Neural progenitor cell (in vitro differentiated cells): ENCODE measurements around the gene CYB5R3. TPM values are rescaled to one million over a fixed set of nuclear protein-coding genes. Genes with fewer than 3 reads are reported as not detected.

Source experiments
- DNase-seq: peaks from one replicate; pipeline ENCODE4 v3.0.0-alpha.2; 2016; ENCODE audit warnings: low spot score
- H2AFZ ChIP-seq: fragments of 200-600 bp; sonication (generic); replicated peaks from 2 replicates; pipeline ENCODE4 v1.6.1; 2016; ENCODE audit warnings: antibody characterized with exemption
- H3F3A ChIP-seq: fragments of 200-600 bp; sonication (generic); 2 replicates; pipeline ENCODE4 v1.6.1; 2016; ENCODE audit warnings: antibody characterized with exemption, low read depth
- H3K27ac ChIP-seq: fragments of 200-600 bp; sonication (generic); 2 replicates; pipeline ENCODE4 v1.5.1; 2016; ENCODE audit warnings: mild to moderate bottlenecking
- H3K27me3 ChIP-seq: fragments of 200-600 bp; sonication (generic); 2 replicates; pipeline ENCODE4 v1.6.1; 2016; ENCODE audit warnings: mild to moderate bottlenecking, moderate library complexity
- H3K36me3 ChIP-seq: fragments of 200-600 bp; sonication (generic); 2 replicates; pipeline ENCODE4 v1.5.1; 2016
- H3K4me1 ChIP-seq: fragments of 200-600 bp; sonication (generic); 2 replicates; pipeline ENCODE4 v1.6.1; 2016; ENCODE audit warnings: mixed run types
- H3K4me2 ChIP-seq: fragments of 200-600 bp; sonication (generic); 2 replicates; pipeline ENCODE4 v1.6.1; 2016
- H3K4me3 ChIP-seq: fragments of 200-600 bp; sonication (generic); 2 replicates; pipeline ENCODE4 v1.5.1; 2016
- H3K79me2 ChIP-seq: fragments of 200-600 bp; sonication (generic); 2 replicates; pipeline ENCODE4 v1.6.1; 2016; ENCODE audit warnings: low read depth
- H3K9ac ChIP-seq: fragments of 200-600 bp; sonication (generic); 2 replicates; pipeline ENCODE4 v1.6.1; 2016
- H3K9me3 ChIP-seq: fragments of 200-600 bp; sonication (generic); 2 replicates; pipeline ENCODE4 v1.5.1; 2016; ENCODE audit warnings: low read depth
- H4K20me1 ChIP-seq: fragments of 200-600 bp; sonication (generic); 2 replicates; pipeline ENCODE4 v1.6.1; 2016; ENCODE audit warnings: low read depth
- H3K27ac Mint-ChIP-seq: 3 replicates; pipeline ENCODE4 v1.8.0; 2021; ENCODE audit warnings: mixed read lengths
- H3K27me3 Mint-ChIP-seq: 2 replicates; pipeline ENCODE4 v1.8.0; 2022; ENCODE audit warnings: low read depth, mild to moderate bottlenecking, inconsistent platforms, moderate library complexity, mixed read lengths; ENCODE audit not compliant: insufficient read depth
- H3K36me3 Mint-ChIP-seq: 3 replicates; pipeline ENCODE4 v1.8.0; 2021; ENCODE audit warnings: mixed read lengths
- H3K4me1 Mint-ChIP-seq: 3 replicates; pipeline ENCODE4 v1.8.0; 2021; ENCODE audit warnings: mixed read lengths
- H3K4me3 Mint-ChIP-seq: 3 replicates; pipeline ENCODE4 v1.8.0; 2021; ENCODE audit warnings: mild to moderate bottlenecking, moderate library complexity, mixed read lengths
- H3K9me3 Mint-ChIP-seq: 3 replicates; pipeline ENCODE4 v1.8.0; 2020; ENCODE audit warnings: mixed read lengths
- CTCF ChIP-seq: fragments of 200-600 bp; sonication (generic); IDR thresholded peaks from 2 replicates; pipeline ENCODE4 v1.5.1; 2017; ENCODE audit warnings: antibody characterized with exemption, mild to moderate bottlenecking
- EZH2 ChIP-seq: fragments of 200-600 bp; sonication (generic); IDR thresholded peaks from 2 replicates; pipeline ENCODE4 v1.6.1; 2017; ENCODE audit warnings: antibody characterized with exemption, mild to moderate bottlenecking, moderate library complexity
- EZH2phosphoT487 ChIP-seq: fragments of 200-600 bp; sonication (generic); IDR thresholded peaks from 2 replicates; pipeline ENCODE4 v1.6.1; 2017; ENCODE audit warnings: antibody characterized with exemption
- total RNA-seq: library from RNA; depleted of rRNA; stranded (reverse); fragments of >200 nt; gene quantifications from 2 replicates; pipeline ENCODE4 v1.2.3, GENCODE V29; 2015; ENCODE audit warnings: low replicate concordance

Gene CYB5R3
- total RNA-seq, 1 donor from 2014 or later = 21.6 TPM

- peaks cover 15% of the 10 kb centered on the region for H3F3A ChIP-seq
- H2AFZ ChIP-seq = no peak overlapping the region
- no peaks in the 10 kb centered on the region for H3K27me3 ChIP-seq
- H3K4me1 ChIP-seq = no peaks in the 10 kb centered on the region
- no peak overlapping the region for H3K4me3 Mint-ChIP-seq
- DNase-seq = no peak
- no peak overlapping the region for H3K4me2 ChIP-seq
- no peak overlapping the region for H3K9ac ChIP-seq
- H3K36me3 Mint-ChIP-seq = no peaks in the 10 kb centered on the region
- no peaks in the 10 kb centered on the region for H3K9me3 ChIP-seq
- no peaks in the 10 kb centered on the region for H3K36me3 ChIP-seq
- H3K27ac Mint-ChIP-seq = no peak overlapping the region
- TF ChIP-seq EZH2 (no peak), CTCF (no peak), EZH2phosphoT487 (no peak)
- H3K4me3 ChIP-seq = no peak overlapping the region
- no peaks in the 10 kb centered on the region for H4K20me1 ChIP-seq
- no peak overlapping the region for H3K27ac ChIP-seq
- H3K4me1 Mint-ChIP-seq = peaks cover 7% of the 10 kb centered on the region
- no peaks in the 10 kb centered on the region for H3K9me3 Mint-ChIP-seq
- H3K79me2 ChIP-seq = no peaks in the 10 kb centered on the region
- H3K27me3 Mint-ChIP-seq = peaks cover 2% of the 10 kb centered on the region
These were observed 6.5 kb upstream of the CYB5R3 start for GRCh38 chr22:42655693-42656092.

GRCh38 chr22:42654436-42655073, 5.4 kb upstream of the CYB5R3 start:
- H3K4me3 ChIP-seq = no peak overlapping the region
- H3K36me3 Mint-ChIP-seq = no peaks in the 10 kb centered on the region
- no peaks in the 10 kb centered on the region for H3K4me1 ChIP-seq
- H3K4me2 ChIP-seq = no peak overlapping the region
- no peaks in the 10 kb centered on the region for H3K27me3 ChIP-seq
- peaks cover 7% of the 10 kb centered on the region for H3K4me1 Mint-ChIP-seq
- no peak overlapping the region for H3K27ac Mint-ChIP-seq
- H3K9me3 ChIP-seq = no peaks in the 10 kb centered on the region
- H3K9me3 Mint-ChIP-seq = no peaks in the 10 kb centered on the region
- H3K4me3 Mint-ChIP-seq = no peak overlapping the region
- no peak for TF ChIP-seq EZH2phosphoT487
- TF ChIP-seq EZH2 = no peak
- TF ChIP-seq CTCF = no peak
- H3K9ac ChIP-seq = no peak overlapping the region
- H3K36me3 ChIP-seq = no peaks in the 10 kb centered on the region
- peak overlapping the region; percentile 32 for H2AFZ ChIP-seq
- H3K79me2 ChIP-seq = no peaks in the 10 kb centered on the region
- peaks cover 15% of the 10 kb centered on the region for H3F3A ChIP-seq
- H3K27me3 Mint-ChIP-seq = peaks cover 2% of the 10 kb centered on the region
- no peak for DNase-seq
- no peak overlapping the region for H3K27ac ChIP-seq
- no peaks in the 10 kb centered on the region for H4K20me1 ChIP-seq

GRCh38 chr22:42653999-42654398, 4.8 kb upstream of the CYB5R3 start:
- Histone ChIP-seq H3K27ac (no peak overlapping the region), H3K4me1 (no peaks in the 10 kb centered on the region), H3K36me3 (no peaks in the 10 kb centered on the region), H3K27me3 (no peaks in the 10 kb centered on the region), H3K4me2 (no peak overlapping the region), H4K20me1 (no peaks in the 10 kb centered on the region), H2AFZ (no peak overlapping the region), H3F3A (peaks cover 15% of the 10 kb centered on the region), H3K9ac (no peak overlapping the region), H3K4me3 (no peak overlapping the region), H3K9me3 (no peaks in the 10 kb centered on the region), H3K79me2 (no peaks in the 10 kb centered on the region)
- H3K36me3 Mint-ChIP-seq = no peaks in the 10 kb centered on the region
- H3K27me3 Mint-ChIP-seq = peaks cover 2% of the 10 kb centered on the region
- TF ChIP-seq EZH2phosphoT487 (no peak), CTCF (no peak), EZH2 (no peak)
- no peak overlapping the region for H3K27ac Mint-ChIP-seq
- peak overlapping the region; percentile 8 for H3K4me3 Mint-ChIP-seq
- no peaks in the 10 kb centered on the region for H3K9me3 Mint-ChIP-seq
- H3K4me1 Mint-ChIP-seq = peaks cover 7% of the 10 kb centered on the region
- no peak for DNase-seq
